Measurements from ENCODE around the gene PLK5.
"Not testable (repeated sequence)": the region's sequence is repeated elsewhere in the genome, so short reads cannot be mapped to it uniquely, and the experiment has no call there.

The PLK5 gene

GRCh38 chr19:1528596-1529429 lies 4.9 kb downstream of the PLK5 start:
- no peak overlapping the region for H3K4me3 ChIP-seq (ENCODE audit: low read depth, low read length)
- CTCF ChIA-PET = interaction anchor here (1.1 kb wide), 1 partner anchor 23 kb away, joined by 3 read pairs; no protein-coding TSS in a partner anchor
- TF ChIP-seq, protein P1, sequence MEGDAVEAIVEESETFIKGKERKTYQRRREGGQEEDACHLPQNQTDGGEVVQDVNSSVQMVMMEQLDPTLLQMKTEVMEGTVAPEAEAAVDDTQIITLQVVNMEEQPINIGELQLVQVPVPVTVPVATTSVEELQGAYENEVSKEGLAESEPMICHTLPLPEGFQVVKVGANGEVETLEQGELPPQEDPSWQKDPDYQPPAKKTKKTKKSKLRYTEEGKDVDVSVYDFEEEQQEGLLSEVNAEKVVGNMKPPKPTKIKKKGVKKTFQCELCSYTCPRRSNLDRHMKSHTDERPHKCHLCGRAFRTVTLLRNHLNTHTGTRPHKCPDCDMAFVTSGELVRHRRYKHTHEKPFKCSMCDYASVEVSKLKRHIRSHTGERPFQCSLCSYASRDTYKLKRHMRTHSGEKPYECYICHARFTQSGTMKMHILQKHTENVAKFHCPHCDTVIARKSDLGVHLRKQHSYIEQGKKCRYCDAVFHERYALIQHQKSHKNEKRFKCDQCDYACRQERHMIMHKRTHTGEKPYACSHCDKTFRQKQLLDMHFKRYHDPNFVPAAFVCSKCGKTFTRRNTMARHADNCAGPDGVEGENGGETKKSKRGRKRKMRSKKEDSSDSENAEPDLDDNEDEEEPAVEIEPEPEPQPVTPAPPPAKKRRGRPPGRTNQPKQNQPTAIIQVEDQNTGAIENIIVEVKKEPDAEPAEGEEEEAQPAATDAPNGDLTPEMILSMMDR (IDR thresholded peaks at IDR 0.05; ENCODE audit: insufficient read depth, low read length, missing control alignments) = no peak

GRCh38 chr19:1529430-1529816 lies 5.5 kb downstream of the PLK5 start:
- no peak for DNase-seq (ENCODE audit: low read depth, low spot score)
- CTCF ChIA-PET = interaction anchor here (1.1 to 2.2 kb wide), 2 partner anchors 17 to 23 kb away, joined by 3 to 6 read pairs; no protein-coding TSS in a partner anchor
- TF ChIP-seq, protein P1 (IDR thresholded peaks at IDR 0.05; ENCODE audit: insufficient read depth, low read length, missing control alignments) = no peak
- H3K4me3 ChIP-seq (ENCODE audit: low read depth, low read length) = no peak overlapping the region
- POLR2A ChIA-PET = no interaction called here

More at GRCh38 chr19:1528596-1529429, 4.9 kb downstream of the PLK5 start:
- no peak for DNase-seq (ENCODE audit: low read depth, low spot score)
- POLR2A ChIA-PET = no interaction called here

DNA sequence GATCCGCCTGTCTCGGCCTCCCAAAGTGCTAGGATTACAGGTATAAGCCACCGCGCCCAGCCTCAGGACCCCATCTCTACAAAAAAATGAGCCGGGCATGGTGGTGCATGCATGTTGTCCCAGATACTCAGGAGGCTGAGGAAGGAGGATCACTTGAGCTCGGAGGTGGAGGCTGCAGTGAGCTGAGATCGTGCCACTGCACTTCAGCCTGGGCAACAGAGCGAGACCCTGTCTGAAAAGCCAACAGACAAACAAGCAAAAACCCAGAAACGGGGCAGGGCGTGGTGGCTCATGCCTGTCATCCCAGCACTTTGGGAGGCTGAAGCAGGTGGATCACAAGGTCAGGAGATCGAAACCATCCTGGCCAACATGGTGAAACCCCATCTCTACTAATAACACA lies 7.0 kb downstream of the PLK5 start:
- H3K4me3 ChIP-seq (ENCODE audit: low read depth, low read length); POLR2A ChIA-PET; DNase-seq (ENCODE audit: low read depth, low spot score): not testable (repeated sequence)
- CTCF ChIA-PET = interaction anchor here (2.2 kb wide), 1 partner anchor 16 kb away, joined by 6 read pairs; no protein-coding TSS in a partner anchor

GRCh38 chr19:1531587-1531986 lies 7.7 kb downstream of the PLK5 start:
- no peak overlapping the region for H3K4me3 ChIP-seq (ENCODE audit: low read depth, low read length)
- TF ChIP-seq, protein P1 (IDR thresholded peaks at IDR 0.05; ENCODE audit: insufficient read depth, low read length, missing control alignments) = no peak
- POLR2A ChIA-PET = no interaction called here
- no peak for DNase-seq (ENCODE audit: low read depth, low spot score)
- CTCF ChIA-PET = interaction anchor here (1.1 to 2.2 kb wide), 2 partner anchors 15 to 236 kb away, joined by 3 to 6 read pairs; no protein-coding TSS in a partner anchor

GRCh38 chr19:1532003-1532402 lies 8.1 kb downstream of the PLK5 start:
- POLR2A ChIA-PET = no interaction called here
- no peak overlapping the region for H3K4me3 ChIP-seq (ENCODE audit: low read depth, low read length)
- DNase-seq (ENCODE audit: low read depth, low spot score) = no peak
- TF ChIP-seq, protein P1 (IDR thresholded peaks at IDR 0.05; ENCODE audit: insufficient read depth, low read length, missing control alignments) = no peak
- CTCF ChIA-PET = interaction anchor here (1.0 to 1.1 kb wide), 2 partner anchors 14 to 235 kb away, joined by 3 to 5 read pairs; no protein-coding TSS in a partner anchor

DNA sequence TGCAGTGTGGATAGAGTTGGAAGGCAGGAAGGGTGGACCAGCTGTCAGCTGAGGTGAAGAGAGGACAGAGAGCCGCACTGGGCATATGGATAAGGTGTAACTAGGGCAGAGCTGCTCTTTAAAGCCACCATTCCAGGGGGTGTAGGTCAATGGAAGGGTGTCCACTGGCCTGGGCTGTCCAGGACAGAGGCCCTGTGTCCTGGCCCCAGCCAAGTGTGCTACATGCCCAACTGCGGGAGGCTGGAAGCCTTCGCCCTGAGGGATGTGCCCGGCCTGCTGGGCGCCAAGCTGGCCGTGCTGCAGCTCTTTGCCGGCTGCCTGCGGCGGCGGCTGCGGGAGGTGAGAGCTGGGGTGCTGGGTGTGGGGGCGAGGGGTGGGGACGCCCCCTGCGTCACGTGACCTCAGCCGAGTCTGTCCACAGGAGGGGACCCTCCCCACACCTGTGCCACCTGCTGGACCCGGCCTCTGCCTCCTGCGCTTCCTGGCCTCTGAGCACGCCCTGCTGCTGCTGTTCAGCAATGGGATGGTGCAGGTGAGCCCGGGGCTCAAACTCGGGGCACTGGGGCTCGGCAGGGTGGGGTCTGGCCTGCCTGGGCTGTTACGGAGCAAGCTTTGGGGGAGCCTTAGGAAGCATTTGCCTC lies 9.8 kb downstream of the PLK5 start:
- DNase-seq (ENCODE audit: low read depth, low spot score) = no peak
- ChIA-PET POLR2A (no interaction called here), CTCF (interaction anchor here (0.6 to 3.6 kb wide), 2 partner anchors 13 to 1617 kb away, joined by 3 to 22 read pairs; no protein-coding TSS in a partner anchor)
- H3K4me3 ChIP-seq (ENCODE audit: low read depth, low read length) = no peak overlapping the region
- TF ChIP-seq, protein P1 (IDR thresholded peaks at IDR 0.05; ENCODE audit: insufficient read depth, low read length, missing control alignments) = no peak
